Measurements from ENCODE around the gene AIG1.

- TF ChIP-seq CTCF (IDR thresholded peaks at IDR 0.05) (no peak), POLR2A (IDR thresholded peaks at IDR 0.05) (no peak)
Measured at GRCh38 chr6:143376861-143377260, 316.2 kb downstream of the AIG1 start.
